HFFc6 (cell line): ENCODE data around the gene C11orf65. TPM values are rescaled to one million over a fixed set of nuclear protein-coding genes. Genes with fewer than 3 reads are reported as not detected.

Experiments used
- DNase-seq: peaks from one replicate; pipeline ENCODE4 v3.0.0-alpha.2; 2018
- H3K27ac Mint-ChIP-seq: 2 replicates; pipeline ENCODE4 v1.8.0; 2020; ENCODE audit warnings: mild to moderate bottlenecking, mixed read lengths
- H3K27me3 Mint-ChIP-seq: 2 replicates; pipeline ENCODE4 v1.8.0; 2021; ENCODE audit warnings: mild to moderate bottlenecking, moderate library complexity, mixed read lengths; ENCODE audit not compliant: insufficient read depth
- H3K36me3 Mint-ChIP-seq: 2 replicates; pipeline ENCODE4 v1.8.0; 2021; ENCODE audit warnings: low read depth, mixed read lengths
- H3K4me1 Mint-ChIP-seq: 2 replicates; pipeline ENCODE4 v1.8.0; 2020; ENCODE audit warnings: low read depth, mixed read lengths
- H3K4me3 Mint-ChIP-seq: 2 replicates; pipeline ENCODE4 v1.8.0; 2020; ENCODE audit warnings: mild to moderate bottlenecking, moderate library complexity, mixed read lengths
- H3K9me3 Mint-ChIP-seq: 2 replicates; pipeline ENCODE4 v1.8.0; 2020; ENCODE audit warnings: mild to moderate bottlenecking, mixed read lengths
- long read RNA-seq: library from polyadenylated mRNA; unstranded; transcript quantifications from one replicate; pipeline ENCODE4 v2.0.0, GENCODE V29; 2019
- total RNA-seq, 6 experiments: library from RNA; stranded (reverse); fragmentation: NEBNext Ultra II Directional; extraction: Animal tissue kit (Norgen Biotek cat#: 25700); gene quantifications; 2 replicates in 1 of 6; 3 replicates in 5 of 6; pipeline ENCODE4 v1.2.3, GENCODE V29; 2021
- TF ChIP-seq, protein P1 (sequence below): fragments of 200-600 bp; sonication (generic); IDR thresholded peaks from 2 replicates; pipeline ENCODE4 v1.5.0; 2021; ENCODE audit warnings: antibody characterized with exemption, mild to moderate bottlenecking

The C11orf65 gene, protein sequence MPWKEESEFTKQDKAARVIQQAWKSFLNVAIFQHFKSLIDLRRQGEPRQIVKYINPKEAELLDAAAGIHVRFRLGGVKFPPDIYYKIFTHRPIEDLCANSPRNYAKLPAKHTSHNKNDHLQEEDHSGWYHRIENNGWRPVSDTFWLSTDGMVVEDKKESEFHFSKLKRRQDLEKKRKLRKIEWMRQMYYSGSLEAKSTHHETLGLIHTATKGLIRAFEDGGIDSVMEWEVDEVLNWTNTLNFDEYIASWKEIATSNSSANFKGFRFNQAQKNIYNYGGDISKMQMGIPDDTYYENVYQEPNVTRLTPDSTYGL
- total RNA-seq = under 1 TPM in 5 of 6 experiments, not detected in 1; 0.47 to 0.69 (median 0.51) TPM
- long read RNA-seq, partial matches to known transcripts = 0 of 2 reads
- long read RNA-seq, other reads (novel, unspliced or antisense) = 2 of 2 reads

DNA sequence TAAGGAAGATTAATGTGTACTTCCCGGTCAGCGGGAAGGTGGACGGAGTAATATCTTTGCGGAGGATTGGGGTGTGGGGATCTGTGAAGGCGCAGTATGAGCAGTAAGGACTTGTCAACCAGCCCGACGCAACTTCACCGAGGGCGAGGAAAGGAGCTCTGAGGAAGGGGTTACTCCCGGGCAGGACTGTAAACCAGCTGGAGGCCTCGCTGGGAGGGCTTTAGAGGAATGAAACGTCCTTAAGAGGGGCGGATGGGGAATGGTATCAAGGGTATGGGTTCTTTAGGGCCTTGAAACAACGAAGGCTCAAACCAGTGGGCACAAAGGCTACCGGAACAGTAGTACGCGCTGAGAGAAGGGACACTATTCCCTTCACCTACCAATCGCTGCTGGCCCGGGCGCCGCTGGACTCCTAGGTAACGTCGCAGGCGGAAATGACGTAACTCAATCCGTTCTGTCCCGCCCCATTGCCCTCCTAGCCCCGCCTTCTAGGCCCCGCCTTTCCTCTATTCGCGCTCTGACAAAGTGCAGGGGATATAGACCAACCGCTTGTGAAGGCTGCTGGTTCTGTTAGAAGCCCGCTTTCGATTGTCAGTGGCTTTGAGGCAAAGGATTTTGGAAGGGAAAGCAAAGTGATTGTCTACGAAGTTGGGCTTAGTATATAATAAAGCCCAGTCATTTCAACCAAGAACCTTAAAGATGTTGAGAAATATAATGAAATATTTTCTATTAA lies at the start of gene C11orf65:
Gene C11orf65, minus strand, starts transcription at position 439 of the 733 bp plus-strand sequence. CDS start 5,970 bp downstream, outside the sequence.
- H3K27ac Mint-ChIP-seq = peak within 1 kb of the TSS; percentile 100
- peak within 1 kb of the TSS; percentile 97 for H3K4me3 Mint-ChIP-seq
- H3K9me3 Mint-ChIP-seq = no peaks in the 10 kb centered on the region
- H3K27me3 Mint-ChIP-seq = no peaks in the 10 kb centered on the region; the same call in 1 of the 2 replicates
- H3K36me3 Mint-ChIP-seq = no peaks in the 10 kb centered on the region
- TF ChIP-seq, protein P1, sequence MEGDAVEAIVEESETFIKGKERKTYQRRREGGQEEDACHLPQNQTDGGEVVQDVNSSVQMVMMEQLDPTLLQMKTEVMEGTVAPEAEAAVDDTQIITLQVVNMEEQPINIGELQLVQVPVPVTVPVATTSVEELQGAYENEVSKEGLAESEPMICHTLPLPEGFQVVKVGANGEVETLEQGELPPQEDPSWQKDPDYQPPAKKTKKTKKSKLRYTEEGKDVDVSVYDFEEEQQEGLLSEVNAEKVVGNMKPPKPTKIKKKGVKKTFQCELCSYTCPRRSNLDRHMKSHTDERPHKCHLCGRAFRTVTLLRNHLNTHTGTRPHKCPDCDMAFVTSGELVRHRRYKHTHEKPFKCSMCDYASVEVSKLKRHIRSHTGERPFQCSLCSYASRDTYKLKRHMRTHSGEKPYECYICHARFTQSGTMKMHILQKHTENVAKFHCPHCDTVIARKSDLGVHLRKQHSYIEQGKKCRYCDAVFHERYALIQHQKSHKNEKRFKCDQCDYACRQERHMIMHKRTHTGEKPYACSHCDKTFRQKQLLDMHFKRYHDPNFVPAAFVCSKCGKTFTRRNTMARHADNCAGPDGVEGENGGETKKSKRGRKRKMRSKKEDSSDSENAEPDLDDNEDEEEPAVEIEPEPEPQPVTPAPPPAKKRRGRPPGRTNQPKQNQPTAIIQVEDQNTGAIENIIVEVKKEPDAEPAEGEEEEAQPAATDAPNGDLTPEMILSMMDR = no peak
- H3K4me1 Mint-ChIP-seq = peaks cover 15% of the 10 kb centered on the region
- DNase-seq = peak; percentile 94

DNA sequence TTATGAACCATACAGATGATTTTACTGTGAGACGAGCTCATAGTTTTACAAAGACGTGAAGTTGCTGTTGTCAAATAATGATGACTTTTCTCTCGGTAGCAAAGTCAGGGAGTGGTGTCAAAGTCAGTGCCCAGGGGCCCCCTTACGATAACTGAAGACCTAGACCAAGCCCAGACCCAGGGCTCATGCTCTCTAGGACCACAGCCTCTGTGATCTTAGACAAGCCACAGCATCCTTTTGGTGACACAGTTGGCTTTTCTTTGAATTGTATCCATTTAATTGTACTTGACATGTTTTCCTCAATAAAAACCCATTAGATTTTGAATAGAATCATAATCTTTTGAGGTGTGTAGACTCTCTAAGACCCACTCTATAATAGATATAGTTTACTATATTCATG lies 48.8 kb upstream of the C11orf65 start:
- Mint-ChIP-seq H3K4me1 (peaks cover 23% of the 10 kb centered on the region), H3K9me3 (no peaks in the 10 kb centered on the region), H3K27ac (no peak overlapping the region), H3K27me3 (peaks cover 5% of the 10 kb centered on the region), H3K36me3 (peaks cover 7% of the 10 kb centered on the region; the same call in 1 of the 2 replicates), H3K4me3 (no peak overlapping the region)
- DNase-seq = no peak
- TF ChIP-seq, protein P1 = no peak

DNA sequence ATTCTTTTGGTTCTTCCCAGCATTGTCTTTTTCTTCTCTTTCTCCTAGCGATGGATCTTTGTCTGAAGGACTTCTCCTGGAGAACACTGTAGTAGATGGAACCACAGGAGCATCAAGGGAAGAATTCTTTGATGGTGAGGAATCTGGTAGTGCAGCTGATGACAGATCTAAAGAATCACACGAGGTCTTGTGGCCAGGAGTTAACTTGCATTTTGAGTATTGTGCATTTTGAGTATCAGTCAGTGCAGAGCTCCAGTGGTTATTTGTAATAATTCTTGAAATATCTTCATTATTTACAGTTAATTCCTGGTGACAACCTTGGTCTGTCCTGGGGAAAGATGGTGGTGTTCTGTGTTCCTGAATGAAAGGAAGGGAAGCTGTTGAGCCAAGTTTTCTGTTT lies 45.4 kb upstream of the C11orf65 start:
- Mint-ChIP-seq H3K36me3 (peaks cover 7% of the 10 kb centered on the region; the same call in 1 of the 2 replicates), H3K27ac (peak overlapping the region; percentile 76; the same call in 1 of the 2 replicates), H3K4me1 (peaks cover 33% of the 10 kb centered on the region), H3K9me3 (no peaks in the 10 kb centered on the region), H3K27me3 (peaks cover 8% of the 10 kb centered on the region), H3K4me3 (no peak overlapping the region)
- no peak for DNase-seq
- TF ChIP-seq, protein P1 = no peak

DNA sequence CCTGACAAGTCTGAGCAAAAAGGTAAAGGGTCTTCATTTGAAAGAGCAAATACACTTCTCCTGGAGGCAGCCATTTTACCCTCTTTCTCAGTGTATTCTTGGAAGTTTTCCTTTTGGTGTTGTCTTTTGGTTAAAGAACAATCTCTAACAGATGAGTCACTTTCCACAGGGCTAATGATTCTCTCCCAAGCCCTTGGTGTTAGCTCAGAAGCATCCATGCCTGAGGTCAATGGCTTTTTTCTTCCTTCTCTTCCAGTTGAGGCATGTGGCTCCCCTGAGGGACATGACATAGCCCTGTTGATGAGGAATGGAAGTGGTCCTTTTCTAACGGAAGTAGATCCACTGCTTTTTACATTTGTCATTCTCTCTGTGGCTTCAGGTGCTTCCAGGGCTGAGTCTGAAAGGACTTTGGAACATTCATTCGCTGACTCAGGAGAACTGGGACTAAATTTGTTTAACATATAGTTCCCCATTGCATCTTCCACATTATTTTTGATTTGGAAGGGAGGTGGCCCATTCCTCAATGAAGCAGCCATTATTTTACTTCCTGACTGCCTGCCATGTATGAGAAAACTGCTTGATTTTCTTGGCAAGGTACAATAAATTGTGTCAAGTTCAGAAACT lies 44.6 kb upstream of the C11orf65 start:
- TF ChIP-seq, protein P1 = no peak
- Mint-ChIP-seq H3K9me3 (no peaks in the 10 kb centered on the region), H3K27ac (peak overlapping the region; percentile 76), H3K4me3 (peak overlapping the region; percentile 16; the same call in 1 of the 2 replicates), H3K27me3 (peaks cover 3% of the 10 kb centered on the region), H3K36me3 (peaks cover 7% of the 10 kb centered on the region; the same call in 1 of the 2 replicates), H3K4me1 (peaks cover 33% of the 10 kb centered on the region)
- peak; percentile 71 for DNase-seq
